HepG2 (cell line): Measurements from ENCODE around the gene MCF2L. TPM values are rescaled to one million over a fixed set of nuclear protein-coding genes. Genes with fewer than 3 reads are reported as not detected.

ENCODE experiments used
- ASH2L ChIP-seq: fragments of 300-600, 200-600 bp; sonication (generic); IDR thresholded peaks from 2 replicates; pipeline ENCODE4 v1.7.0; 2017; ENCODE audit warnings: low read depth, mild to moderate bottlenecking, moderate library complexity, mixed read lengths, low read length; ENCODE audit not compliant: insufficient read length
- HOXA9 ChIP-seq: sonication (generic); formaldehyde crosslinking; IDR thresholded peaks from 2 replicates; pipeline ENCODE4 v1.8.1; 2022; ENCODE audit warnings: missing genetic modification reagents, mild to moderate bottlenecking, moderate library complexity, borderline replicate concordance
- NFIB ChIP-seq: sonication (generic); formaldehyde crosslinking; IDR thresholded peaks from 2 replicates; pipeline ENCODE4 v1.9.0; 2021; ENCODE audit warnings: missing genetic modification reagents, mild to moderate bottlenecking, borderline replicate concordance
- RXRA ChIP-seq: sonication (generic); formaldehyde crosslinking; IDR thresholded peaks from 2 replicates; pipeline ENCODE4 v1.5.1; 2020; ENCODE audit warnings: missing genetic modification reagents
- SAFB2 ChIP-seq: sonication (generic); formaldehyde crosslinking; IDR thresholded peaks from 2 replicates; pipeline ENCODE4 v1.5.1; 2020; ENCODE audit warnings: missing genetic modification reagents, low read depth, mild to moderate bottlenecking, borderline replicate concordance
- THAP11 ChIP-seq: IDR thresholded peaks from 2 replicates; pipeline ENCODE4 v1.6.1; 2016; ENCODE audit warnings: missing biosample characterization, missing genetic modification reagents
- YEATS4 ChIP-seq: sonication (generic); formaldehyde crosslinking; IDR thresholded peaks from 2 replicates; pipeline ENCODE4 v1.4.0; 2020; ENCODE audit warnings: missing genetic modification reagents, borderline replicate concordance
- ZBTB20 ChIP-seq: sonication (generic); formaldehyde crosslinking; IDR thresholded peaks from 2 replicates; pipeline ENCODE4 v1.8.1; 2023; ENCODE audit warnings: missing genetic modification reagents, low read depth, mild to moderate bottlenecking, borderline replicate concordance
- ZNF232 ChIP-seq: sonication (generic); formaldehyde crosslinking; IDR thresholded peaks from 2 replicates; pipeline ENCODE4 v1.4.0; 2020; ENCODE audit warnings: missing genetic modification reagents, borderline replicate concordance
- ZNF432 ChIP-seq: sonication (generic); formaldehyde crosslinking; IDR thresholded peaks from 2 replicates; pipeline ENCODE4 v1.5.0; 2020; ENCODE audit warnings: missing genetic modification reagents, mild to moderate bottlenecking, borderline replicate concordance
- ZNF441 ChIP-seq: sonication (generic); formaldehyde crosslinking; IDR thresholded peaks from 2 replicates; pipeline ENCODE4 v1.7.0; 2021; ENCODE audit warnings: missing genetic modification reagents, borderline replicate concordance
- ZNF615 ChIP-seq: sonication (generic); formaldehyde crosslinking; IDR thresholded peaks from 2 replicates; pipeline ENCODE4 v1.5.0; 2020; ENCODE audit warnings: mild to moderate bottlenecking, missing genetic modification reagents, borderline replicate concordance
- ZNF772 ChIP-seq: sonication (generic); formaldehyde crosslinking; IDR thresholded peaks from 2 replicates; pipeline ENCODE4 v1.5.0; 2020; ENCODE audit warnings: mild to moderate bottlenecking, missing genetic modification reagents
- ZSCAN21 ChIP-seq: sonication (generic); formaldehyde crosslinking; IDR thresholded peaks from 2 replicates; pipeline ENCODE4 v1.8.0; 2022; ENCODE audit warnings: mild to moderate bottlenecking, missing genetic modification reagents, moderate library complexity, borderline replicate concordance
- ZSCAN22 ChIP-seq: sonication (generic); formaldehyde crosslinking; IDR thresholded peaks from 2 replicates; pipeline ENCODE4 v1.4.0; 2020; ENCODE audit warnings: mild to moderate bottlenecking, missing genetic modification reagents
- polyA plus RNA-seq, 8 experiments: library from polyadenylated mRNA; depleted of rRNA in 3 of 8; stranded (reverse) in 7 of 8; unstranded in 1 of 8; fragments of >200 nt; fragmentation: Illumina TruSeq in 4 of 8; extraction: Trizol in 4 of 8; gene quantifications; 2 replicates each; pipeline versions ENCODE4 v1.2.1 to v1.2.3, GENCODE V29; 2011 to 2016; ENCODE audit warnings: low read depth in 4 of 8, missing spikeins in 1 of 8, mixed read lengths in 1 of 8; ENCODE audit not compliant: insufficient read depth in 1 of 8
- total RNA-seq, 5 experiments: library from RNA; depleted of rRNA; stranded (reverse); fragments of >200 nt; fragmentation: Illumina TruSeq; extraction: Trizol; gene quantifications; 2 replicates each; pipeline ENCODE4 v1.2.3, GENCODE V29; 2016; ENCODE audit warnings: low read depth in 1 of 5
- TF ChIP-seq, protein P1 (sequence below): IDR thresholded peaks from 2 replicates; pipeline ENCODE4 v1.6.1; 2018; ENCODE audit warnings: missing genetic modification reagents
- TF ChIP-seq, protein P2 (sequence below): sonication (generic); formaldehyde crosslinking; IDR thresholded peaks from 2 replicates; pipeline ENCODE4 v1.4.0; 2020; ENCODE audit warnings: missing genetic modification reagents
- TF ChIP-seq, protein P3 (sequence below): sonication (generic); formaldehyde crosslinking; IDR thresholded peaks from 2 replicates; pipeline ENCODE4 v1.4.0; 2020; ENCODE audit warnings: missing genetic modification reagents
- TF ChIP-seq, protein P4 (sequence below): sonication (generic); formaldehyde crosslinking; IDR thresholded peaks from 2 replicates; pipeline ENCODE4 v1.5.0; 2020; ENCODE audit warnings: missing genetic modification reagents

MCF2L gene
- total and polyA plus RNA-seq, 2 of the 13 experiments (the other 11 are each of a cell fraction or from before 2014, with no cell fraction given): 19.4 to 28.4 TPM

DNA sequence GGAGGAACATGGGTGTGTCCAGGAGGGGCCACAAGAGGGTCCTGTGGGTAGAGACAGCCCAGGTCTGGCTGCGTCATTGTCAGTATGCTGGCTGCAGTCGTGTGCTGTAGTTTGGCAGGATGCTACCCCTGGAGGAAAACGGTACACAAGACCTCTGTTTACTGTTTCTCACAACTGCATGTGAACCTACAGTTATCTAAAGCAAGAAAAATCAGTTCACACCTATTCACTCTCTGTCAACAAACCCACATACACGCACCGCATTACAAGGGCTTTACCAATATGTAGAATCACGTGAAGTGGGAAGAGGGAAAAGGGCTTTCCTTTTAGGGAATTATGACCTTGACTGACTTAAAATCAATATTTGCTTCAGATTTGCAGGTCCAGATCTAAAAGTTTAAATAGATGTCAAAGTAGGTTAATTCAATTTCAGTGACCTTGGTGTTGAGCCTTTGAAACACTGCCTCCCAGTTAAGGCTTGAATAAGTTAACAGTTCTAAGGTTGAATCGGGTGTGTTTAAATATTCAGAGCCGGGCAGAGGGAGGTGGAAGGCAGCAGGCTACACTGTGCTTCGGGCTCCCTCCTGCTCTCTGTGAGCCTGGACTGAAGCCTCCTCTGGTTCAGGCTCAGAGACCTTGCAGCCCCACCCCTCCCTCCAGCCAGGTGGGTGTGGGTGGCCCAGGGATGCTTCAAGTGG, 17.2 kb upstream of the MCF2L start (continued):
- TF ChIP-seq ZBTB20 (peak; percentile 69; the same call in 1 of the 2 replicates), NFIB (CRISPR knock-in tag) (no peak), ZNF441 (CRISPR knock-in tag) (no peak), ZSCAN21 (CRISPR knock-in tag) (peak; percentile 61; the same call in 1 of the 2 replicates), ZNF232 (CRISPR knock-in tag) (no peak), ZNF772 (no peak), HOXA9 (CRISPR knock-in tag) (no peak), SAFB2 (CRISPR knock-in tag) (no peak), RXRA (CRISPR knock-in tag) (peak; percentile 40; the same call in 1 of the 2 replicates), ZNF615 (CRISPR knock-in tag) (no peak), ZSCAN22 (CRISPR knock-in tag) (no peak), YEATS4 (CRISPR knock-in tag) (0 out of 2 replicates have a peak, but pooled peaks have one; percentile 17), ASH2L (peak; percentile 56), THAP11 (peak; percentile 70), ZNF432 (CRISPR knock-in tag) (no peak)
- TF ChIP-seq, protein P1, sequence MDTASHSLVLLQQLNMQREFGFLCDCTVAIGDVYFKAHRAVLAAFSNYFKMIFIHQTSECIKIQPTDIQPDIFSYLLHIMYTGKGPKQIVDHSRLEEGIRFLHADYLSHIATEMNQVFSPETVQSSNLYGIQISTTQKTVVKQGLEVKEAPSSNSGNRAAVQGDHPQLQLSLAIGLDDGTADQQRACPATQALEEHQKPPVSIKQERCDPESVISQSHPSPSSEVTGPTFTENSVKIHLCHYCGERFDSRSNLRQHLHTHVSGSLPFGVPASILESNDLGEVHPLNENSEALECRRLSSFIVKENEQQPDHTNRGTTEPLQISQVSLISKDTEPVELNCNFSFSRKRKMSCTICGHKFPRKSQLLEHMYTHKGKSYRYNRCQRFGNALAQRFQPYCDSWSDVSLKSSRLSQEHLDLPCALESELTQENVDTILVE (CRISPR knock-in tag): peak; percentile 87
- TF ChIP-seq, protein P2, sequence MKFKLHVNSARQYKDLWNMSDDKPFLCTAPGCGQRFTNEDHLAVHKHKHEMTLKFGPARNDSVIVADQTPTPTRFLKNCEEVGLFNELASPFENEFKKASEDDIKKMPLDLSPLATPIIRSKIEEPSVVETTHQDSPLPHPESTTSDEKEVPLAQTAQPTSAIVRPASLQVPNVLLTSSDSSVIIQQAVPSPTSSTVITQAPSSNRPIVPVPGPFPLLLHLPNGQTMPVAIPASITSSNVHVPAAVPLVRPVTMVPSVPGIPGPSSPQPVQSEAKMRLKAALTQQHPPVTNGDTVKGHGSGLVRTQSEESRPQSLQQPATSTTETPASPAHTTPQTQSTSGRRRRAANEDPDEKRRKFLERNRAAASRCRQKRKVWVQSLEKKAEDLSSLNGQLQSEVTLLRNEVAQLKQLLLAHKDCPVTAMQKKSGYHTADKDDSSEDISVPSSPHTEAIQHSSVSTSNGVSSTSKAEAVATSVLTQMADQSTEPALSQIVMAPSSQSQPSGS (CRISPR knock-in tag): peak; percentile 76; the same call in 1 of the 2 replicates
- TF ChIP-seq, protein P3, sequence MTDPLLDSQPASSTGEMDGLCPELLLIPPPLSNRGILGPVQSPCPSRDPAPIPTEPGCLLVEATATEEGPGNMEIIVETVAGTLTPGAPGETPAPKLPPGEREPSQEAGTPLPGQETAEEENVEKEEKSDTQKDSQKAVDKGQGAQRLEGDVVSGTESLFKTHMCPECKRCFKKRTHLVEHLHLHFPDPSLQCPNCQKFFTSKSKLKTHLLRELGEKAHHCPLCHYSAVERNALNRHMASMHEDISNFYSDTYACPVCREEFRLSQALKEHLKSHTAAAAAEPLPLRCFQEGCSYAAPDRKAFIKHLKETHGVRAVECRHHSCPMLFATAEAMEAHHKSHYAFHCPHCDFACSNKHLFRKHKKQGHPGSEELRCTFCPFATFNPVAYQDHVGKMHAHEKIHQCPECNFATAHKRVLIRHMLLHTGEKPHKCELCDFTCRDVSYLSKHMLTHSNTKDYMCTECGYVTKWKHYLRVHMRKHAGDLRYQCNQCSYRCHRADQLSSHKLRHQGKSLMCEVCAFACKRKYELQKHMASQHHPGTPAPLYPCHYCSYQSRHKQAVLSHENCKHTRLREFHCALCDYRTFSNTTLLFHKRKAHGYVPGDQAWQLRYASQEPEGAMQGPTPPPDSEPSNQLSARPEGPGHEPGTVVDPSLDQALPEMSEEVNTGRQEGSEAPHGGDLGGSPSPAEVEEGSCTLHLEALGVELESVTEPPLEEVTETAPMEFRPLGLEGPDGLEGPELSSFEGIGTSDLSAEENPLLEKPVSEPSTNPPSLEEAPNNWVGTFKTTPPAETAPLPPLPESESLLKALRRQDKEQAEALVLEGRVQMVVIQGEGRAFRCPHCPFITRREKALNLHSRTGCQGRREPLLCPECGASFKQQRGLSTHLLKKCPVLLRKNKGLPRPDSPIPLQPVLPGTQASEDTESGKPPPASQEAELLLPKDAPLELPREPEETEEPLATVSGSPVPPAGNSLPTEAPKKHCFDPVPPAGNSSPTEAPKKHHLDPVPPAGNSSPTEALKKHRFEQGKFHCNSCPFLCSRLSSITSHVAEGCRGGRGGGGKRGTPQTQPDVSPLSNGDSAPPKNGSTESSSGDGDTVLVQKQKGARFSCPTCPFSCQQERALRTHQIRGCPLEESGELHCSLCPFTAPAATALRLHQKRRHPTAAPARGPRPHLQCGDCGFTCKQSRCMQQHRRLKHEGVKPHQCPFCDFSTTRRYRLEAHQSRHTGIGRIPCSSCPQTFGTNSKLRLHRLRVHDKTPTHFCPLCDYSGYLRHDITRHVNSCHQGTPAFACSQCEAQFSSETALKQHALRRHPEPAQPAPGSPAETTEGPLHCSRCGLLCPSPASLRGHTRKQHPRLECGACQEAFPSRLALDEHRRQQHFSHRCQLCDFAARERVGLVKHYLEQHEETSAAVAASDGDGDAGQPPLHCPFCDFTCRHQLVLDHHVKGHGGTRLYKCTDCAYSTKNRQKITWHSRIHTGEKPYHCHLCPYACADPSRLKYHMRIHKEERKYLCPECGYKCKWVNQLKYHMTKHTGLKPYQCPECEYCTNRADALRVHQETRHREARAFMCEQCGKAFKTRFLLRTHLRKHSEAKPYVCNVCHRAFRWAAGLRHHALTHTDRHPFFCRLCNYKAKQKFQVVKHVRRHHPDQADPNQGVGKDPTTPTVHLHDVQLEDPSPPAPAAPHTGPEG (CRISPR knock-in tag): no peak
- TF ChIP-seq, protein P4, sequence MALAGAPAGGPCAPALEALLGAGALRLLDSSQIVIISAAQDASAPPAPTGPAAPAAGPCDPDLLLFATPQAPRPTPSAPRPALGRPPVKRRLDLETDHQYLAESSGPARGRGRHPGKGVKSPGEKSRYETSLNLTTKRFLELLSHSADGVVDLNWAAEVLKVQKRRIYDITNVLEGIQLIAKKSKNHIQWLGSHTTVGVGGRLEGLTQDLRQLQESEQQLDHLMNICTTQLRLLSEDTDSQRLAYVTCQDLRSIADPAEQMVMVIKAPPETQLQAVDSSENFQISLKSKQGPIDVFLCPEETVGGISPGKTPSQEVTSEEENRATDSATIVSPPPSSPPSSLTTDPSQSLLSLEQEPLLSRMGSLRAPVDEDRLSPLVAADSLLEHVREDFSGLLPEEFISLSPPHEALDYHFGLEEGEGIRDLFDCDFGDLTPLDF: no peak
